Measurements from ENCODE around the gene ADAMTS15.
A peak's percentile ranks its signal among the peaks of the same experiment; 100 is the strongest.

Gene ADAMTS15

DNA sequence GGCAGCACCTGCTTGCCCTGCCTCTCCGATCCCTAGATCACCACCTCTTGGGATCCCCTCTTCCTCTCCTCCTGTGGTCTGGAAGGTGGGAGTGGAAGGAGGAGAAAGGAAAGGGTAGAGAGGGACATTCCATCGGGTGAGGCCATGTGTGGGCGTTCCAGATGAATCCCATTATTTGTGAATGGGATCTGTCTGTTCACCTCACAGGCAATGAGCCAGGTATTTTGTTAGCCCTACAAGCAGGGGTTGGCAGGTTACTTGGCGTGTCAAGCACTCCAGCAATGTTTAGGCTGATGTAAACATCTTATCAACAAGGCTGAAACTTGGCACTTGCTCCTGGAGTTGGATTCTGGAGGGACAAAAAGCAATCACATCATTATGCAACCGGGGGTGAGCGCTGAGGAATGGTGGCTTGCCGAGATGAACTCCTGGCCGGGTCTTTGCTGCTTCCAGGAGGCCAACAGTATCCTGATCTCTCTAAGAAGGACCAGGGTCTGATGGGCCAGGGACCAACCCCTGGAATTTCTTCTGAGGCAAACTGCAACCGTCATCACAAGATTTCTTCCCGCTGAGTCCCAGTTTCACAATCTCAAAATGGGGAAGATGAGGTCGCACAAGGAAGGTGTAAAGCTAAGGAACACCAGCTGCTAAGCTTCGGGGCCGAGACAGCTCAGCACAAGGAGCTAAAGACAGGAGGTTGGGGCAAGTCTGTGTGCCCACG, 27.8 kb upstream of the ADAMTS15 start:
- DNase-seq: no peak

- DNase-seq: no peak
Observed at GRCh38 chr11:130421199-130421585, 27.3 kb upstream of the ADAMTS15 start.

- no peak for DNase-seq
Observed at GRCh38 chr11:130421697-130422096, 26.7 kb upstream of the ADAMTS15 start.

DNA sequence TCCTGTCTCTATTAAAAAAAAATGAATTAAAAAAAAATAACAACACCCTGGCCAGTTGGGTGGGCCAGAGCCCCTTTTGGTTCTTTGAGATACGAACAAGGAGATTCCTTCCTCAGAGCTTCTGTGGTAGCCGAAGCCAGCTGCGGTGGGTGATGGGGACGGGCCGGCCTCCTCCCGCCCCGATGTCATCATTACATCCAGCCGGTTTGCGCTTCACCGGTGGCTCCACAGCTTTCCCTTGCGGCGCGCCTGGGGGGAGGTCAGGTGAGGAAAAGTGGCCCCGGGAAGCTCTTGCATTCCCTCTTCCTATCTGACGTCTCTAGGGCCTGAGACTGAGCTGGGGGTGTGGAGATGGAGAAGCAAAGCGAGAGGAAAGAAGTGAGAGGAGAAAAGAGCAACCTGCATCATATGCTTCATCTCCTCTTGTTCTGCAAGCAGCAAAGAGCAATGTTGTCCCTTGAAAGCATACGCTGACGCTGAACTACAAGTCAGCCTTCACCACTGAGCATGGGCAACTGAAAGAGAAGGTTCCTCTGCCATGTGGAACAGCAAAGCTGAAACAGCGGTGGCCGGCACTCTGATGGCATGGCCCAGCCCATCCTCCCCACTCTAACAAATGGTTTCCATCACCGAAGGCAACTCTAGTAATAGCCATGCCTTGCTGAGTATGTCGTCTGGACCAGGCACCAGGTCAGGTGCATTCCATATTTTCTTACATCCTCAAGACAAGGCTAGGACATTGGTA, 26.0 kb upstream of the ADAMTS15 start:
- DNase-seq: no peak

GRCh38 chr11:130423541-130424142, 24.8 kb upstream of the ADAMTS15 start:
- DNase-seq: no peak

GRCh38 chr11:130424613-130425140, 23.8 kb upstream of the ADAMTS15 start:
- DNase-seq: no peak

- DNase-seq: no peak
Observed at GRCh38 chr11:130425156-130425555, 23.3 kb upstream of the ADAMTS15 start.

DNA sequence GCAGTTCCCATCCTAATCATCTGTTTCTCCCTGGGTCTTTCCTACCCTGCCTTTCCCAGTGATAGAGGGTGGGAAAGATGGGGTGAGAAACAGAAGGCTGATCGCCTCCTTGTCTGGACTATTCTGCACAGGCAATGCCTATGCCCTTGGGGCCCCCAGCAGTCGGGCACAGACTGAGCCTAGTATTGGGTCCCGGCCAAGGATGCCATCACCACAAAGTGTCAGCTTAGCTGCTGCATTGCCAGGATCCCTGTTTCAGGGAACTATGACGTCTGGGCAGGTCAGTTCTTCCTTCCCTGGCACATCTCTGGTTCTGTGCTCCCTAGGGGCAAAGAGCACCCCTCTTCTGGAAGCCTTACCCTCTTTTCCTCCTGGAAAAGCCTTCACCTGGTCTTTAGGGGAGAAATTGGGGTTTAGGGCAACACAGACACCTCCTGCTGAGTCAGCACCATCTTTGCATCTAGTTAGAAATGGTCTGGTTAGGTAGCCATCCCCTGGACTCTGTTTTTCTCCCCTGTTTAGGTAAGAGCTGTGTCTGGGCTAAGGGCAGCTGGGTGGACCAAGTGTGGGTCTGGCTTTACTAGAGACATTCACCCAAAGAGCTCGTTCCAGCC, 22.1 kb upstream of the ADAMTS15 start:
- DNase-seq: no peak

- no peak for DNase-seq
Observed at GRCh38 chr11:130426837-130427341, 21.6 kb upstream of the ADAMTS15 start.

DNA sequence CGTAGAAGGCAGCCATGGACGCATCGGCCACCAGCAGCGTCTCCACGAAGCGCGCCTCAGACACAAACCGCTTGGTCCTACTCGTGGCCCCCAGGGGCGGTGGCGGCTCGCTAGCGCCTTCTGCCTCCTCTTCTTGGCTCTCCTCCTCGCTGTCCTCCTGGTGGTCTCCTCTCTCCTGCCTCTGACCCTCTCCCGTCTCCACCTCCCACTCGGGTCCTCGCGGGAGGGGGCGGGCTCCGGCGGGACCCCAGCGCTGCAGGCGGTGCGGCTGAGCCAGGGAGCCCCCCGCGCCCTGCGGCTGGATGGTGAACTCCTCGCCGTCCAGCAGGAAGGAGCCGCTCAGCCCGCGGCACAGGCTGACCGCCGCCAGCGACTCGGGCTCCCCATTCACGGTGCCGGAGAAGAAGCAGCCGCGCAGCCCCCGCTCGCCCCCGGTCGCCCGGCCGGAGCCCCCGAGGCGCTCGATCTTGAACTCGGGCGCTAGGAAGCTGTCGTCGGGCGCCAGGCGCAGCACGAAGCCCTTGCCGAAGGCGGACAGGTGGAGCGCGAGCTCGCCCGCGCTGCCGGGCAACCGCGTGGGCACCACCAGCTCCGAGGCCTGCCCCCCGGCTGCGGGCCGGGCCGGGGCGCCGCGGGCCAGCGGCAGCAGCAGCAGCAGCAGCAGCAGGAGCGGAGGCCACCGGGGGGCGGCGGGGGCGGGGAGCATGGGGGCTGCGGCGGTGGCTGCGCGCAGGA, 20.7 kb upstream of the ADAMTS15 start:
- no peak for DNase-seq

DNA sequence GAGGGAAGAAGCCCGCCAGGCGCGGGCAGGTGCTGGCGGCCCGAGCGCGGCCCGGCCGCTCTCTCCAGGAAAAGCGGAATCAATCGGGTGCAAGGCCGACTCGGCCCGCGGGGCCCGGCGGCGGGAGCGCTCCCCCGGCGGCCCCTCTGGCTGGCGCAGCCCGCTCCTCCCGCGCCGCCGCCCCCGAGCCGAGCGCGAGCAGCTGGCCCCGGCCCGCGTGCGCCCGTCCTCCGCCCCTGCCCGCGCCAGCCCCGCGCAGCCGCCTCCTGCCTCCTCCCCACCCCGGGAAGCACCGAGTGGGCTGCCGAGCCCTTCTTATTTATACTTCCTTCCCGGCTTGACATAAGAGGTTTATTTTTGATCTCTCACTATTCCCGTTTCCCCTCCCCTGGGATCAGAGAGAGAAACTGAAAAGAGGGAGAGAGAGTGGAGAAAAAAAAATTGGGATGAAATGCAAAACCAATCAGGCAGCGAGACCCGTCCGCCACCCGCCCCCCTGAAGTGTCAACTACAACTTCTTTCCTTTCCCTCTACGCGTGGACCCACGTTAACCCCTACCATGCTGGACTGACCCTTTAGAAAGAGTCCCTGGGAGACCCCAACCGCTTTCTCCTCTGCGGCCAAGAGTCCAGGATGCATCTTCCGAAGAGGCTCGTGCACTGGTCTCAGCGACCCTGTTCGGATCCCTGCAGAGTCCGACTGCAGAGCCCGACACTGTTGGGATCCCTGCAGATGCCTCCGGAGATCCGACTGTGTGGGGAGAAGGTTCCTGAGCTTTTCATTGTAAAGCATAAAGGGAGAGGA, 19.9 kb upstream of the ADAMTS15 start, which contains the start of gene ADAMTS8:
ADAMTS8 (minus strand) TSS at position 294 of the 804 bp plus-strand sequence. CDS start 323 bp downstream, outside the sequence.
- no peak for DNase-seq

- DNase-seq: no peak
Observed at GRCh38 chr11:130429120-130429681, 19.2 kb upstream of the ADAMTS15 start.

- no peak for DNase-seq
Observed at GRCh38 chr11:130429983-130430382, 18.5 kb upstream of the ADAMTS15 start.

DNA sequence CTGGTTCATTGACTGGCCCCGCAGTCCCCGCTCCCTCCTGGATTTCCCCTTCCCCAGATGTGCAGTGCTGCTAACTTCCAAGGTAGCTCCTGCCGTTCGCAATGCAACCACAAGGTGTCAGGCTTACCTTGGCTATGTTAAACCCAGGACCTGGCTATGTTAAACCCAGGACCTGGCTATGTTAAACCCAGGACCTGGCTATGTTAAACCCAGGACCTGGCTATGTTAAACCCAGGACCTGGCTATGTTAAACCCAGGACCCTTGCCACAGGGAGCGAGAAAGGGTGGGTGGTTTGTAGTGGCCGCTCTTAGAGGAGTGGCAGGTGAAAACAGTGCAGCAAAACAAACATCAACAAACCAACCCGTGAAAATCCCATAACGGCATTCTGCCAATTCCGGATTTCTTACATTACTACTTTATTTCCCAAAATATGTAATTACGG, 17.1 kb upstream of the ADAMTS15 start:
- DNase-seq: peak; percentile 57

GRCh38 chr11:130431801-130432200, 16.6 kb upstream of the ADAMTS15 start:
- peak; percentile 39 for DNase-seq

GRCh38 chr11:130433357-130433756, 15.1 kb upstream of the ADAMTS15 start:
- no peak for DNase-seq

- peak; percentile 83 for DNase-seq
Observed at GRCh38 chr11:130434521-130435223, 13.8 kb upstream of the ADAMTS15 start.

- DNase-seq: peak; percentile 47
Observed at GRCh38 chr11:130435671-130436070, 12.8 kb upstream of the ADAMTS15 start.

GRCh38 chr11:130436171-130436570, 12.3 kb upstream of the ADAMTS15 start:
- DNase-seq: no peak

DNA sequence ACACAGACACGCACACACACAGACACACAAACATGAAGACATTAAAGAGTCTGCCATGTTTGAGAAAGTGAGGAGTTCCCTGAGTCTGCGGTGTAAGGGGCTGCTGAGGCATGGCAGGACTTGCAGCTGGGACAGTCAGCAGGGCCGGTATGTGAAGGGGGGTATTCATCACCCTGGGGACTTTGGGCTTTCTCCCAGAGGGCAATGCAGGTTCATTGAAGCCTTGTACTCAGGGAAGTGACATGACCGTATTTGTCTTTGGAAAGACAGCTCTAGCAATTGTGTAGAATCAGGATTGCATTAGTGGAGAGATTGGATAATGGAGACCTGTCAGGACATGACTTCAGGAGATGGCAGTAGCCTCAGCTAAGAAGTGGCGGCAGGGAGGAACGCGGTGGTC, 10.6 kb upstream of the ADAMTS15 start:
- DNase-seq: no peak

Data from fibroblast of upper back skin (primary cell).